Retina (tissue), 1 donor: ENCODE measurements around the gene SIX4.
"Not testable (repeated sequence)": the region's sequence is repeated elsewhere in the genome, so short reads cannot be mapped to it uniquely, and the experiment has no call there.

Experiments used
- DNase-seq: peaks from one replicate; pipeline ENCODE4 v3.0.0-alpha.2; 2016

SIX4 gene

GRCh38 chr14:60723907-60724618 lies at the start of gene SIX4:
SIX4 (minus strand) TSS chr14:60724351; CDS start chr14:60724074, 277 bp downstream.
- DNase-seq, result peak; percentile 77

GRCh38 chr14:60773558-60773957 lies 49.4 kb upstream of the SIX4 start:
- DNase-seq, result no peak

- DNase-seq, result no peak
Measured at GRCh38 chr14:60771117-60771516, 47.0 kb upstream of the SIX4 start.

GRCh38 chr14:60768602-60769001 lies 44.5 kb upstream of the SIX4 start:
- no peak for DNase-seq

GRCh38 chr14:60760644-60761364 lies 36.7 kb upstream of the SIX4 start:
- no peak for DNase-seq

GRCh38 chr14:60760209-60760608 lies 36.1 kb upstream of the SIX4 start:
- DNase-seq, result no peak

GRCh38 chr14:60758885-60759284 lies 34.7 kb upstream of the SIX4 start:
- DNase-seq, result no peak

- DNase-seq, result no peak
Measured at GRCh38 chr14:60757567-60758002, 33.4 kb upstream of the SIX4 start.

- no peak for DNase-seq
Measured at GRCh38 chr14:60756847-60757246, 32.7 kb upstream of the SIX4 start.

- no peak for DNase-seq
Measured at GRCh38 chr14:60753264-60754119, 29.3 kb upstream of the SIX4 start.

- no peak for DNase-seq
Measured at GRCh38 chr14:60744566-60744965, 20.4 kb upstream of the SIX4 start.

- no peak for DNase-seq
Measured at GRCh38 chr14:60738843-60739508, 14.8 kb upstream of the SIX4 start.

GRCh38 chr14:60736494-60736893 lies 12.3 kb upstream of the SIX4 start:
- DNase-seq, result peak; percentile 4

GRCh38 chr14:60735416-60735815 lies 11.3 kb upstream of the SIX4 start:
- peak; percentile 8 for DNase-seq

GRCh38 chr14:60734465-60735242 lies 10.5 kb upstream of the SIX4 start, which contains the start of gene MNAT1:
MNAT1 (plus strand) TSS chr14:60734761; CDS start chr14:60734863, 102 bp downstream.
- DNase-seq, result peak; percentile 93

GRCh38 chr14:60732840-60733483 lies 8.8 kb upstream of the SIX4 start:
- no peak for DNase-seq

GRCh38 chr14:60731291-60731690 lies 7.1 kb upstream of the SIX4 start:
- DNase-seq, result not testable (repeated sequence)

GRCh38 chr14:60723116-60723906 lies 840 bp downstream of the SIX4 start:
- peak; percentile 90 for DNase-seq

- peak; percentile 70 for DNase-seq
Measured at GRCh38 chr14:60722357-60723115, 1.6 kb downstream of the SIX4 start.

GRCh38 chr14:60722107-60722356 lies 2.1 kb downstream of the SIX4 start:
- DNase-seq, result no peak
